SK-N-SH (cell line): ENCODE results near the gene SNX10. TPM values are rescaled to one million over a fixed set of nuclear protein-coding genes. Genes with fewer than 3 reads are reported as not detected.

ENCODE experiments used
- CTCF ChIA-PET: fragments of 300-600, 350-600 bp; formaldehyde crosslinking; extraction: SDS; loops from one replicate; lab custom pipeline; 2021; lab: Yijun Ruan, JAX
- POLR2A ChIA-PET: fragments of 350-600 bp; sonication (Branson Sonifier 250); formaldehyde crosslinking; extraction: SDS; loops from one replicate; lab custom pipeline; 2020; ENCODE audit warnings: antibody characterized with exemption, inconsistent platforms; lab: Yijun Ruan, JAX
- DNase-seq: peaks from one replicate; pipeline ENCODE4 v3.0.0; 2012
- H2AFZ ChIP-seq: fragments of 200-600 bp; sonication (generic); 2 replicates; pipeline ENCODE4 v1.8.1; 2016; ENCODE audit warnings: antibody characterized with exemption, mild to moderate bottlenecking, low read depth
- H3F3A ChIP-seq: fragments of 200-600 bp; sonication (generic); replicated peaks from 2 replicates; pipeline ENCODE3; 2016; ENCODE audit warnings: antibody characterized with exemption, mild to moderate bottlenecking; ENCODE audit not compliant: insufficient read depth
- H3K27ac ChIP-seq, 2 experiments: fragments of 200-500 bp in 1 of 2; fragments of 200-600 bp in 1 of 2; sonication (Bioruptor generic) in 1 of 2; sonication (generic), shearing (Covaris generic) in 1 of 2; 2 replicates each; pipeline versions ENCODE4 v1.5.1 to v1.6.1; 2014 to 2016; ENCODE audit warnings: low read depth in 2 of 2, inconsistent platforms in 1 of 2, low read length in 1 of 2, mild to moderate bottlenecking in 1 of 2, mixed read lengths in 1 of 2
- H3K27me3 ChIP-seq: fragments of 200-600 bp; sonication (generic), shearing (Covaris generic); 2 replicates; pipeline ENCODE4 v1.6.1; 2016; ENCODE audit warnings: mixed run types; ENCODE audit not compliant: insufficient read depth
- H3K36me3 ChIP-seq, 2 experiments: fragments of 200-500 bp in 1 of 2; fragments of 200-600 bp in 1 of 2; sonication (Bioruptor generic) in 1 of 2; sonication (generic) in 1 of 2; replicated peaks in 1 of 2; 2 replicates each; pipeline versions ENCODE3 to v1.5.1; 2014 to 2016; ENCODE audit warnings: low read length in 1 of 2, mild to moderate bottlenecking in 1 of 2; ENCODE audit not compliant: insufficient read depth in 2 of 2, control insufficient read depth in 1 of 2
- H3K4me1 ChIP-seq, 2 experiments: fragments of 200-500 bp in 1 of 2; fragments of 200-600 bp in 1 of 2; sonication (Bioruptor generic) in 1 of 2; sonication (generic), shearing (Covaris generic) in 1 of 2; 2 replicates each; pipeline versions ENCODE4 v1.5.1 to v1.6.1; 2014 to 2016; ENCODE audit warnings: low read depth in 1 of 2, low read length in 1 of 2, mixed run types in 1 of 2; ENCODE audit not compliant: insufficient read depth in 2 of 2, control insufficient read depth in 1 of 2
- H3K4me2 ChIP-seq: fragments of 200-600 bp; sonication (generic), shearing (Covaris generic); 2 replicates; pipeline ENCODE4 v1.6.1; 2017; ENCODE audit warnings: mixed run types
- H3K4me3 ChIP-seq, 2 experiments: fragments of 200-500 bp in 1 of 2; fragments of 200-600 bp in 1 of 2; sonication (Bioruptor generic) in 1 of 2; sonication (generic), shearing (Covaris generic) in 1 of 2; 2 replicates each; pipeline versions ENCODE4 v1.5.1 to v1.8.1; 2014 to 2016; ENCODE audit warnings: low read depth in 2 of 2, inconsistent platforms in 1 of 2, low read length in 1 of 2, mild to moderate bottlenecking in 1 of 2, mixed read lengths in 1 of 2, moderate library complexity in 1 of 2
- H3K79me2 ChIP-seq: fragments of 200-600 bp; sonication (generic); 2 replicates; pipeline ENCODE4 v1.8.1; 2017; ENCODE audit warnings: mild to moderate bottlenecking; ENCODE audit not compliant: insufficient read depth
- H3K9ac ChIP-seq: fragments of 200-600 bp; sonication (generic); 2 replicates; pipeline ENCODE4 v1.6.1; 2017; ENCODE audit warnings: mixed run types
- H3K9me2 ChIP-seq: fragments of 200-600 bp; sonication (generic); 2 replicates; pipeline ENCODE4 v1.6.1; 2017; ENCODE audit warnings: mixed run types
- H3K9me3 ChIP-seq: fragments of 200-600 bp; sonication (generic); 2 replicates; pipeline ENCODE4 v1.6.1; 2017; ENCODE audit warnings: mixed run types, mild to moderate bottlenecking, moderate library complexity
- H4K20me1 ChIP-seq: fragments of 200-600 bp; sonication (generic); 2 replicates; pipeline ENCODE4 v1.6.1; 2017; ENCODE audit warnings: mild to moderate bottlenecking, mixed run types; ENCODE audit not compliant: insufficient read depth
- EP300 ChIP-seq, 2 experiments: IDR thresholded peaks; 2 replicates each; pipeline versions ENCODE4 v1.4.0 to v1.6.1; 2012; ENCODE audit warnings: borderline replicate concordance in 1 of 2, low read depth in 1 of 2, low read length in 1 of 2
- EZH2phosphoT487 ChIP-seq: fragments of 200-600 bp; sonication (generic); IDR thresholded peaks from 2 replicates; pipeline ENCODE4 v1.6.1; 2017; ENCODE audit warnings: low read depth, mixed run types, mild to moderate bottlenecking, antibody characterized with exemption, moderate library complexity, borderline replicate concordance
- FOXJ3 ChIP-seq: sonication (generic); formaldehyde crosslinking; IDR thresholded peaks from 2 replicates; pipeline ENCODE4 v1.5.1; 2020; ENCODE audit warnings: mild to moderate bottlenecking, missing genetic modification reagents
- GABPA ChIP-seq: IDR thresholded peaks from 2 replicates; pipeline ENCODE4 v1.4.0; 2012; ENCODE audit warnings: low read depth, mild to moderate bottlenecking
- GATA2 ChIP-seq: sonication (generic); formaldehyde crosslinking; IDR thresholded peaks from 2 replicates; pipeline ENCODE4 v1.5.0; 2020; ENCODE audit warnings: mild to moderate bottlenecking, missing genetic modification reagents
- JUND ChIP-seq: IDR thresholded peaks from 2 replicates; pipeline ENCODE4 v1.4.0; 2012
- MAX ChIP-seq: IDR thresholded peaks from 2 replicates; pipeline ENCODE4 v1.4.0; 2012; ENCODE audit warnings: low read depth
- MXI1 ChIP-seq: IDR thresholded peaks from 2 replicates; pipeline ENCODE4 v1.6.1; 2012; ENCODE audit warnings: mild to moderate bottlenecking, low read depth, low read length, improper control_type of control experiment
- NFIC ChIP-seq: IDR thresholded peaks from 2 replicates; pipeline ENCODE4 v1.4.0; 2012; ENCODE audit warnings: borderline replicate concordance
- RFX5 ChIP-seq: IDR thresholded peaks from 2 replicates; pipeline ENCODE4 v1.6.1; 2012; ENCODE audit warnings: mild to moderate bottlenecking, improper control_type of control experiment, low read length
- RXRA ChIP-seq: IDR thresholded peaks from 2 replicates; pipeline ENCODE4 v1.4.0; 2012; ENCODE audit warnings: low read depth, mild to moderate bottlenecking, borderline replicate concordance
- SIN3A ChIP-seq: IDR thresholded peaks from 2 replicates; pipeline ENCODE4 v1.6.1; 2012; ENCODE audit warnings: low read depth, mild to moderate bottlenecking, low read length, moderate library complexity, borderline replicate concordance
- SMC3 ChIP-seq: IDR thresholded peaks from 2 replicates; pipeline ENCODE4 v1.6.1; 2012; ENCODE audit warnings: low read depth, low read length, improper control_type of control experiment
- ZBTB33 ChIP-seq: IDR thresholded peaks from 2 replicates; pipeline ENCODE4 v1.4.0; 2012; ENCODE audit warnings: low read depth, borderline replicate concordance
- WGBS: methylation state at CpG from one replicate; pipeline ENCODE4 v1.1.6; 2017; ENCODE audit warnings: low lambda C conversion rate; 5-methylcytosine and 5-hydroxymethylcytosine counted together
- polyA plus RNA-seq, 3 experiments: library from polyadenylated mRNA; depleted of rRNA; stranded (reverse); fragments of >200 nt; gene quantifications; 2 replicates each; pipeline ENCODE4 v1.2.3, GENCODE V29; 2012
- TF ChIP-seq, protein P1 (sequence below): IDR thresholded peaks from 2 replicates; pipeline ENCODE4 v1.6.1; 2012; ENCODE audit warnings: mild to moderate bottlenecking, low read depth, low read length, moderate library complexity
- TF ChIP-seq, protein P2 (sequence below): fragments of 150-350 bp; IDR thresholded peaks from 2 replicates; pipeline ENCODE4 v1.6.1; 2016; ENCODE audit warnings: mild to moderate bottlenecking, low read depth, low read length

The SNX10 gene
- polyA plus RNA-seq, 1 of the 3 experiments (the other 2 are of a cell fraction) = 0.02 TPM

DNA sequence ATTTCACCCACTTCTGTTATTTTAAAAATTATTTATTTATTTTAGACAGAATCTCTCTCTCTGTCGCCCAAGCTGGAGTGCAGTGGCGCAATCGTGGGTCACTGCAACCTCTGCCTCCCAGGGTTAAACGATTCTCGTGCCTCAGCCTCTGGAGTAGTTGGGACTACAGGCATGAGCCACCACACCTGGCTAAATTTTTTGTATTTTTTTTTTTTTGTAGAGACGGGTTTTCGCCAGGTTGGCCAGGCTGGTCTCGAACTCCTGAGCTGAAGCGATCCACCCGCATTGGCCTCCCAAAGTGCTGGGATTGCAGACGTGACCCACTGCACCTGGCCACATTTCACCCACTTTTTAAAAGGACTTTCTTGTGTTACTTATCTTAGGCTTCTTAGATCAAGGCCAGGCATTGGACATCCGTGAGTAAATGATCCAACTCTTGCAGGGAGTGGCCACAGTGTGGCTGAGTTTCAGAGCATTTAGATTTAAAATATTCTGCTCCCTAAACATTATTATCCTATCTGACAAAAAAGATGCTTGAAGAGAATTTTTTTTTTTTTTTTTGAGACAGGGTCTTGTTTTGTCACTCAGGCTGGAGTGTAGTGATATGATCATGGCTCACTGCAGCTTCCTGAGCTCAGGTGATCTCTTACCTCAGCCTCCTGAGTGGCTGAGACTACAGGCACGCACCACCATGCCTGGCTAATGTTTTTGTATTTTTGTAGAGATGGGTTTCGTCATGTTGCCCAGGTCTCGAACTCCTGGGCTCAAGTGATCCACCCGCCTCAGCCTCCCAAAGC is 14.4 kb downstream of the SNX10 start:
- Histone ChIP-seq H3F3A (no peaks in the 10 kb centered on the region), H3K4me1 (no peaks in the 10 kb centered on the region), H3K4me3 (no peak overlapping the region), H3K4me2 (no peak overlapping the region), H3K27me3 (no peaks in the 10 kb centered on the region), H3K9me3 (no peaks in the 10 kb centered on the region), H4K20me1 (no peaks in the 10 kb centered on the region), H3K36me3 (no peaks in the 10 kb centered on the region), H3K9me2 (no peaks in the 10 kb centered on the region), H3K27ac (no peak overlapping the region), H3K9ac (no peak overlapping the region), H2AFZ (no peak overlapping the region), H3K79me2 (no peaks in the 10 kb centered on the region)
- TF ChIP-seq FOXJ3 (CRISPR knock-in tag) = no peak
- POLR2A ChIA-PET = no interaction called here
- CTCF ChIA-PET = interaction anchor here (0.7 to 1.8 kb wide), 6 partner anchors 12 to 348 kb away, joined by 3 to 5 read pairs (median 4); no protein-coding TSS in a partner anchor
- no peak for DNase-seq
- 69% methylated on average over 16 of the region's 16 CpGs for WGBS

DNA sequence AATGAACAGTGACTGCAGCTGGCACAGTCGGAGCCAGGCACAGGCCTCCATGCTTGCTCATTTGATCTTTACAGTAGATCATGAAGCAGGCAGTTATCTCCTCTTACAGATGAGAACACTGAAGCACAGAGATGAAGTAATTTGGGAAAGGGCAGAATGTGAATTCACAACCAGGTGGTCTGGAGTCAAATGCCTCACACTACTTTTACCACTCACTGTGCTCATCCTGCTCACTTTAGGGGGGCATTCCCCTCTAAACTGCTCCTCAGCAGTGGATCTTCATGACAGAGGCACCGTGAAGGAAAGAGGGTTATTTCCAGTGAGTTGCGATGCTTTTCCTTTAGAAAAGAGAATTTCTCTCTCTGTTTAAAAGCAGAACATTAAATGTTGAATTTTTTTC is 15.1 kb downstream of the SNX10 start:
- Histone ChIP-seq H3K27me3 (no peaks in the 10 kb centered on the region), H2AFZ (no peak overlapping the region), H3K9ac (no peak overlapping the region), H3K4me3 (no peak overlapping the region), H3K9me3 (no peaks in the 10 kb centered on the region), H3K79me2 (no peaks in the 10 kb centered on the region), H3K4me2 (no peak overlapping the region), H4K20me1 (no peaks in the 10 kb centered on the region), H3K27ac (no peak overlapping the region), H3K4me1 (no peaks in the 10 kb centered on the region; a peak in 1 of 4 replicates), H3K36me3 (no peaks in the 10 kb centered on the region), H3K9me2 (no peaks in the 10 kb centered on the region), H3F3A (no peaks in the 10 kb centered on the region)
- DNase-seq = no peak
- TF ChIP-seq EZH2phosphoT487 (no peak), JUND (no peak), NFIC (no peak), MXI1 (no peak), RXRA (no peak), SIN3A (no peak), GATA2 (CRISPR knock-in tag) (no peak), RFX5 (no peak), EP300 (IDR thresholded peaks at IDR 0.05; ENCODE audit: borderline replicate concordance in 1 of 2, low read depth in 1 of 2, low read length in 1 of 2) (no peak), MAX (no peak), GABPA (no peak), SMC3 (no peak), ZBTB33 (no peak)
- TF ChIP-seq, protein P1, sequence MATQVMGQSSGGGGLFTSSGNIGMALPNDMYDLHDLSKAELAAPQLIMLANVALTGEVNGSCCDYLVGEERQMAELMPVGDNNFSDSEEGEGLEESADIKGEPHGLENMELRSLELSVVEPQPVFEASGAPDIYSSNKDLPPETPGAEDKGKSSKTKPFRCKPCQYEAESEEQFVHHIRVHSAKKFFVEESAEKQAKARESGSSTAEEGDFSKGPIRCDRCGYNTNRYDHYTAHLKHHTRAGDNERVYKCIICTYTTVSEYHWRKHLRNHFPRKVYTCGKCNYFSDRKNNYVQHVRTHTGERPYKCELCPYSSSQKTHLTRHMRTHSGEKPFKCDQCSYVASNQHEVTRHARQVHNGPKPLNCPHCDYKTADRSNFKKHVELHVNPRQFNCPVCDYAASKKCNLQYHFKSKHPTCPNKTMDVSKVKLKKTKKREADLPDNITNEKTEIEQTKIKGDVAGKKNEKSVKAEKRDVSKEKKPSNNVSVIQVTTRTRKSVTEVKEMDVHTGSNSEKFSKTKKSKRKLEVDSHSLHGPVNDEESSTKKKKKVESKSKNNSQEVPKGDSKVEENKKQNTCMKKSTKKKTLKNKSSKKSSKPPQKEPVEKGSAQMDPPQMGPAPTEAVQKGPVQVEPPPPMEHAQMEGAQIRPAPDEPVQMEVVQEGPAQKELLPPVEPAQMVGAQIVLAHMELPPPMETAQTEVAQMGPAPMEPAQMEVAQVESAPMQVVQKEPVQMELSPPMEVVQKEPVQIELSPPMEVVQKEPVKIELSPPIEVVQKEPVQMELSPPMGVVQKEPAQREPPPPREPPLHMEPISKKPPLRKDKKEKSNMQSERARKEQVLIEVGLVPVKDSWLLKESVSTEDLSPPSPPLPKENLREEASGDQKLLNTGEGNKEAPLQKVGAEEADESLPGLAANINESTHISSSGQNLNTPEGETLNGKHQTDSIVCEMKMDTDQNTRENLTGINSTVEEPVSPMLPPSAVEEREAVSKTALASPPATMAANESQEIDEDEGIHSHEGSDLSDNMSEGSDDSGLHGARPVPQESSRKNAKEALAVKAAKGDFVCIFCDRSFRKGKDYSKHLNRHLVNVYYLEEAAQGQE = no peak
- TF ChIP-seq, protein P2, sequence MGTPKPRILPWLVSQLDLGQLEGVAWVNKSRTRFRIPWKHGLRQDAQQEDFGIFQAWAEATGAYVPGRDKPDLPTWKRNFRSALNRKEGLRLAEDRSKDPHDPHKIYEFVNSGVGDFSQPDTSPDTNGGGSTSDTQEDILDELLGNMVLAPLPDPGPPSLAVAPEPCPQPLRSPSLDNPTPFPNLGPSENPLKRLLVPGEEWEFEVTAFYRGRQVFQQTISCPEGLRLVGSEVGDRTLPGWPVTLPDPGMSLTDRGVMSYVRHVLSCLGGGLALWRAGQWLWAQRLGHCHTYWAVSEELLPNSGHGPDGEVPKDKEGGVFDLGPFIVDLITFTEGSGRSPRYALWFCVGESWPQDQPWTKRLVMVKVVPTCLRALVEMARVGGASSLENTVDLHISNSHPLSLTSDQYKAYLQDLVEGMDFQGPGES = no peak
- 78% methylated on average over 3 of the region's 3 CpGs for WGBS
- ChIA-PET CTCF (interaction anchor here (1.4 to 1.8 kb wide), 2 partner anchors 216 to 228 kb away, joined by 5 read pairs; no protein-coding TSS in a partner anchor), POLR2A (no interaction called here)
